NCI-H748 treated with DMSO at 0.1 percent for 48 hours (cell line): ENCODE data around the gene CISD3.

Source experiments
- DNase-seq: peaks from one replicate; lab custom pipeline; 2025; lab: John Stamatoyannopoulos, UW

Gene CISD3

GRCh38 chr17:38745545-38745944 lies 15.4 kb downstream of the CISD3 start:
- DNase-seq = no peak

DNA sequence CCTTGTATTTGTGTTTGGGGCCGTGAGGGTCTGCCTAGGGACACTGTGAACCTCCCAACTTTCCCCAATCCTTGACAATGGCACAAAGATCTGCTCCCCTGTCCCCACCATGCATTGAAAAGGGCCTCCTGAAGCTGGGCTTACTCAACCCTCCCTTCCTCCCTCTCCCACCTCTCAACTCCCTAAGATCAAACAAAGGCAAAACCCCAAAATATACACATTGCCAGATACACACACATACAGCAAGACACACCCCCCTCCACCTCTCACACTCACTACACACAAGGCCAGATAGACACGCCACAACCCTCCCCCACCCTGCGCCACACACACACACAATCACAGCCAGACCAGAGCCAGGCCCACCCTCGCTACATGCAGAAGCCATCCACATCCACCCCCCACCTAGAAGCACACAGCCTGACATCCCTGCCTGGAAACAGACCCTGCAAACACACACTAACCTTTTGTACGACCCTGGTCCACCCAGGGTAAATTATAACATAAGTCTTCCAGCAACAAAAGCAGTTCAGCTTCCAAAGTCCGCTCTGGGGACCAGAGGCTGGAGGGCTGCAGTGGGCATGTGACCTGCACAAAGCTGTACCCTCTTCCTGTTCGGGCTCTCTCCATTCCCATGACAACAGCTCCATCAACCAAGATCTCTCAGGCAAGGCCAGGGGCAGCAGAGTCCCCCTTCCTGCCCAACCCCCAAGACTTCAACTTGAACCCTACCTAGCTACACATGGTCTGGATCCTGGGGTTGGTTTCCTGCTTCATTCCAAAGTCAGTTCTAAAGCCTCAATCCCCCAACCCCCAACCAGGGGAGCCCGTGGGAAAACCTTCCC lies 16.1 kb downstream of the CISD3 start:
- DNase-seq = no peak

DNA sequence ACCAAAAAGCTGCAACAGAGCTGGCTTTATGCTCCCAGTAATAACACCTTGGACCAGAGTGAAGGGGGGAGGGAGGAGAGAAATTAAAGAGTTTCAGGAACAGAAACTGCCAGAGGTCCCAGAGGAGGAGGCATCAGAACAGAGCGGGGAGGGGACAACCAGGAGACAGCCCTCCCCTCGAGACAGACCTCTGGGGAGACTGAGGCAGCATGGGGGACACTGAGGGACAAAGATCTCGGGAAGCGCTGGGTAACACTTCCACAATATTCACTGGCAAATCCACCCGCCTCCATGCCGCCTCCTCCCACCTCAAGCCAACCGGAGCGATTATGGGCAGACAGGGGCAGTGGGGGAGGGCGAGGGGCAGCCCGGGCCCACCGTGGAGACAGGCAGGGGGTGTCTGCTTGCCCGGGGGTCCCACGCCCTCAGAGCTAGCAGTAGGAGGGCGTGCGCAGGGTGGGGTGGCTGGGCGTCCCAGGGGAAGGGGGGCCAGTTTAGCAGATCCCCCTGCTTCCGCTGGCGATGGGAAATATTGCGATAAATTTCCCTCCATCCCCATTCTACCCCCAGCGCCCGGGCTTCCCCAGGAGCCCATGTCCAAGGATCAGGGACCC lies 16.8 kb downstream of the CISD3 start:
- no peak for DNase-seq

GRCh38 chr17:38747463-38748148 lies 17.5 kb downstream of the CISD3 start:
- DNase-seq = no peak

DNA sequence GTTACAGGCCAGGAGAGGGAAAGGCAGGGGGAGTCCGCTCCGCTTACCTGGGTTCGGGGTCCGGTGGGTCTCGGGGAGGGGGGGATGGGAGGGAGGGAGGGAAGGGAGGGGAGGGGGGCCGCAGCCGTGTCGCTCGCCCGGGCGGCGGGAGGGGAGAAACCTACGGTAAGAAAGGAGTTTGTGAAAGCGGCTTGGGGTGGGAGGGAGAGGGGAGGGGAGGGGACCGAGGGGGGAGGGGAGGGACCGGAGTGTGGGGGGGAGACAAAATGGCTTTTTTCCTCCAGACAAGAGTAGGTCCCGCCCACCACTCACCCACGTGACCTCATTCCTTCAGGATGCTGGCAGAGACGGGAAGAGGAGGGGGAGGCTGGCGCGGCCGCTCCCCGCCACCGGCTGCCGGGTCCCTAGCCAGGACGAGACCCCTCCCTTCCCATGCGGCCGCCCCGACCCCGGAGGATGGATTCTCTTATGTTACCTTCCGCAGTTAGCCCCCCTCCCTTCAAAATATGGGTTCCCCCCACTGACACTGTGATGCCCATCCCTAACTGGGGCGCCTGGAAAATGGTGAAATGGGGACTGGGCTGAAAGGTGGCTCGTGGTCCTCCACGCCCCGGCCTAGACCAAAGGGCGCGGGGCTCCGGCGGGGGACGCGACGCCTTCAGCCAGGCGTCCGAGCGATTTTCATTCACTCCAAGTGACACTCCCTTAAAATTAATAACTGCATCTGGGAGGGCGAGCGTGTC lies 18.2 kb downstream of the CISD3 start, which contains the start of gene PCGF2:
TSS of gene PCGF2 (minus strand) at position 188 of the 743 bp plus-strand sequence. CDS start 7,934 bp downstream, outside the sequence.
- DNase-seq = peak; percentile 84

- no peak for DNase-seq
Observed at GRCh38 chr17:38748892-38749222, 18.7 kb downstream of the CISD3 start.

DNA sequence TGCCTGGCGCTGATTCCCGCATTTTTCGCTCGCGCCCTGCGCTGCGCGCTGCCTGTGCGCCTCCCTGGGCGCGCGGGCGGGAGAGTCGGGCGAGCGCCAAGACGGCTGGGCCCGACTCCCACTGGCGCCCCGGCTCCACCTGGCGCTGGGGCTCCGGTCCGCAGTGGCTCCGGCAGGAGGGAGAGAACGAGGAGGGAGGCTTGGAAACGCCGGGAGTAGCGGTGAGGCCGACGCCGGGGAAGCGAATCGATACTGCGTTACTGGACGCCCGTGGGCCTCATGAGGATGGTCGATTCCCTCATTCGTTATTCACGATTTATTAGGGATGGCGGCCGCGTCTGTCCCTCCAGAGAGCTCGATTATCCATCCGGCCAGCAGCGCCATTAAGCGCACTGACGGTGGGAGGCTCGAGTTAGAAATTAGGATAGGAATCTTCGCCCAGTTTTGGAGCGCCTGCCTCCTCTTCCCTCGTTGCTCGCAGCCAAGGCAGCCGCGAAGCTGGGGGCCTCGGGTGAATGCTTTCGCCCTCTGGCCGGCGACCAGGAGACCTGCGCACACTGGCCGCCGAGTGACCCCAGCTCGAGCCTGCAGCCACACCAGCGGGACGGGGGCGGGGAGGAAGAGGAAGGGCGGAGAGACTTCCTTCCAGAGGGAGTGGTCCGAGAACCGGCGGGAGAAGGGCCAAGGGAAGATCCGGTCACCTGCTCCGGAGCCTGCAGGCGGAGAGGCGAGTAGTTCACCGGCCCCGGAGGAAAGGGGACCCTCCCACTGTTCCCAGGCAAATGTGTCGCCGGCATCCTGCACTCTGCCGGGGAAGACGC lies 19.3 kb downstream of the CISD3 start:
- DNase-seq = peak; percentile 50

DNA sequence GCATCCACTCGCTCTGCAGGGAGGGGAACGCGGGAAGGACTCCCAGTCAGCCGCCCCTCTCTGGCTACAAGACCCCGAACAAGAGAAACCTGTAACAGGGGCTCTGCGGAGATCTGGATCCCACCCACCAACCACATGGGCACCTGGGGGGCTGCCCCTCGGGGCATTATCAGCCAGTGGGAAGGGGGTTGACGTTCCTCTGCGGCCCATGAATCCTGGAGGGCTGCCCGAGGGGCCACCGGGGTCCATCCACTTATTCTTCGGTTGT lies 19.8 kb downstream of the CISD3 start:
- no peak for DNase-seq

- DNase-seq = peak; percentile 61
Observed at GRCh38 chr17:38750312-38751121, 20.4 kb downstream of the CISD3 start.

GRCh38 chr17:38751144-38751807 lies 21.1 kb downstream of the CISD3 start:
- DNase-seq = peak; percentile 61

DNA sequence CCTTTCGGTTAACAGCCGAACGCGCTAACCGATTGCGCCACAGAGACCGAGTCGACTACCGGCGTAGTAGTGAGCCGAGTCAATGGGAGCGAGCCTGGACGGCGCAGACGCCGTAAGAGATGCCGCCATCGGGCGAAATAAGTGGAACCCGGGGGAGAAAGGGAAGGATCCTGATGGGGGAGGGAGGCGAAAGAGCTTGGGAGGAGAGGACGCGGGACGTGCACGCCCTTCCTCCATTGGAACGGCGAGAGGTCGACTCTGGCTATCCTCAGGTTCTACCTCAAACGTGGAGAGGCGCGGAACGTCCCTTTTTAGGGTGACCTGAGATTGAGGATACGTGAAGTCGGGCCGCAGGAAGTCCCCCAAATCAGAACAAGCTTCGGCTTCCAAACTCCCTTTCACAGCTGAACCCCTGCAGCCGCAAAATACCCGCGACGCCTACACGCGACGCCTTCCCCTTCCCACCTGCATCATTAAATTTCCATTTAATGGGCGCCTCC lies 21.7 kb downstream of the CISD3 start:
- peak; percentile 74 for DNase-seq

DNA sequence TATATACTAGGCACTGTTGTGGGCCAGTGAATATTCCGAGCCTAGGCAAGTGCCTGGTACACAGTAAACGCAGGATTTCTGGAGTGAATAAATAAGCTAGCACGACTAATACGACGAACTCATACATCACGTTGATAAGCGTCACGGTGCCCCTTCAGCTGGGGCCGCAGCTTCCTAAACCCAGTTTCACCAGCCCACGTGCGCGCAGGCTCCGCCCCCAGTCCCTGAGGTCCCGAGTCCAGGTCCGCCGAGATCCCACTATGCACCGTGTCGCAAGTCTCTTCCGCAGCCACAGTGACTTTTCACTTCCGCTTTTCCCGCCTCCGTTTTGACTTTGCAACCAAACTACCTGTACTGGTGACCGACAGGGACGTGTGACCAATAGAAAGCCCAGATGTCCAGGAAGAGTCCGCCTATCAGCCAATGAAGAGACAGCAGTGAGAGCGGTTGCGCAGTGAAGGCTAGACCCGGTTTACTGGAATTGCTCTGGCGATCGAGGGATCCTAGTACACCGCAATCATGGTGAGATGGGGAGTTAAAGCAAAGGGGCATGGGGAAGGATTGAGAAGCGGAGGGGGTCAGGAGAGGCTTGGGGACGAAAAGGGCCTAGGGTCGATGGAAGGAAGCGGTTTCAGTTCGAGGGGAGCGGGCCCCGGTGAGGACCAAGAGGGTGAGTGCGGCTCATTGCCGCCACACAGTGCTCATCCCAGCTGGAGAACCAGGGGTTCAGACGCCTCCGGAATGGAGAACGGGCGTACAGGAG lies 22.3 kb downstream of the CISD3 start, which contains the start of gene PSMB3:
TSS of gene PSMB3 (plus strand) at position 434 of the 763 bp plus-strand sequence. CDS start at position 520, 86 bp downstream.
- DNase-seq = peak; percentile 99

- no peak for DNase-seq
Observed at GRCh38 chr17:38753071-38753506, 22.9 kb downstream of the CISD3 start.

GRCh38 chr17:38761612-38762011 lies 31.5 kb downstream of the CISD3 start:
- DNase-seq = no peak

DNA sequence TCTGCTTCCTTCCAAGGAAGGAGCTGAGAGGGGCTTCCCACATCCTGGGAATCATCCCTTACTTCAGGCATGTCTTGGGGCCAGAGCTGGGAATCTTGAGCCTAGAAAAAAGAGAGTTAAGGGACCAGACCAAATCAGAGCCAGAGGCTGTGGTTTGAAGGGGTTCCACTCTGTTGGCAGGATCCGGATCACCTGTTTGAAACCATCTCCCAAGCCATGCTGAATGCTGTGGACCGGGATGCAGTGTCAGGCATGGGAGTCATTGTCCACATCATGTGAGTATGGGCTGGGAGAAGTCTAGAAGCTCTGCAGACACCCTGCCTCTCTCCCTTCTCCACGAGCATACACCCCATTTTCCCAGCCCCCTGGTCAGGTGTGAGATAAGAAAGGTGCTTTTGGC lies 32.1 kb downstream of the CISD3 start:
- DNase-seq = no peak

- no peak for DNase-seq
Observed at GRCh38 chr17:38766341-38766740, 36.2 kb downstream of the CISD3 start.

DNA sequence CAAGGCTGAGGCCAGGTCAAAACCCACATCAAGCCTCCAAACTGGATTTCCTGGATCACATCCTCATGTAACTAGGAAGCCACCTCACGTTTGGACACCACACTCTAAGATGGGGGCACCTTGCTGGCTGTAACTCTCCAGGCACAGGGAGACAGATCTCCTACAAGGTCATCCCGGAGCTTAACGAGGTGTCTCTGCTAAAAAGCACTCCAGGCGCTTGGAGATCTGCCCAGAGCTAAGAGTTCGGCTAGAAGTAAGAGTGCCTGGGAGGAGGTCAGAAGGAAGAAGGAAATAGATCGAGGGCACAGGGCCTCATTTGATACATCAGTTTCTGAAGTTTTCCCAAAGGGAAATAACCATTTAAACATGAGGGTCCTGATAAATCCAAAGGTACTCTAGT lies 38.3 kb downstream of the CISD3 start:
- DNase-seq = no peak

DNA sequence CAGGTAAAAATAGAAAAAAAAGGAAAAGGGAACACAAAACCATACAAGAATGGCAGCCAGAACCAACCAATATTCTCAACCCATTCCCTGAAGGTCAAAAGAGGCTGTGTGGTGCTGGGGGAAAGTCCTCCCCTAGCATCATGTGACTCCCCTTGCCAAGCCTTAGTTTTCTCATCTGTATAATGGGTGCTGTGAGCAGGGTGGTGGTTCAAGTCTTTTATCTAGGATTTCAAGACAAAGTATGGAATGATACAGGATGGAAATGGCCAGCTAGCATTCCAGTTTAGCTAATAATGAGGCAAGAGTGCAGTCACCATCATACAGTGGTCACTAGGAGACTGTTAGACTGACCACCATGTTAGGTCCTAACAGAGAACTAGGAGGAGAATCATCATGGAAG lies 43.1 kb downstream of the CISD3 start:
- DNase-seq = no peak

GRCh38 chr17:38777641-38778250 lies 47.6 kb downstream of the CISD3 start:
- no peak for DNase-seq
